Fibroblast of lung (primary cell): ENCODE data around the gene PPFIBP2. TPM values are rescaled to one million over a fixed set of nuclear protein-coding genes. Genes with fewer than 3 reads are reported as not detected.

ENCODE experiments used
- DNase-seq, 2 donors: peaks; one replicate each; pipeline versions ENCODE4 v3.0.0 to v3.0.0-alpha.2; 2010; ENCODE audit warnings: low read depth in 2 of 2
- H2AFZ ChIP-seq: 2 replicates; pipeline ENCODE4 v1.5.1; 2012; ENCODE audit warnings: low read length, control low read depth, inconsistent platforms
- H3K27ac ChIP-seq: 2 replicates; pipeline ENCODE4 v1.5.1; 2011; ENCODE audit warnings: low read length, control low read depth; ENCODE audit not compliant: insufficient read depth
- H3K27me3 ChIP-seq: 2 replicates; pipeline ENCODE4 v1.5.1; 2011; ENCODE audit warnings: mild to moderate bottlenecking, low read length; ENCODE audit not compliant: control insufficient read depth, insufficient read depth
- H3K36me3 ChIP-seq: 2 replicates; pipeline ENCODE4 v1.5.1; 2011; ENCODE audit warnings: low read length; ENCODE audit not compliant: control insufficient read depth, insufficient read depth
- H3K4me1 ChIP-seq: 2 replicates; pipeline ENCODE4 v1.5.1; 2011; ENCODE audit warnings: low read length; ENCODE audit not compliant: control insufficient read depth, insufficient read depth; ENCODE audit errors: extremely low read depth
- H3K4me2 ChIP-seq: 2 replicates; pipeline ENCODE4 v1.5.1; 2011; ENCODE audit warnings: low read length, control low read depth; ENCODE audit not compliant: insufficient read depth; ENCODE audit errors: extremely low read depth
- H3K4me3 ChIP-seq, 4 experiments: fragments of 200-600 bp in 1 of 4; sonication (generic) in 1 of 4; replicated peaks in 1 of 4; 2 replicates each; pipeline ENCODE4 v1.5.1; 2011 to 2016; ENCODE audit warnings: low read length in 4 of 4, low read depth in 3 of 4, mild to moderate bottlenecking in 3 of 4, control low read depth in 2 of 4, inconsistent platforms in 1 of 4, mixed read lengths in 1 of 4; ENCODE audit not compliant: insufficient read depth in 1 of 4; ENCODE audit errors: control extremely low read depth in 1 of 4
- H3K79me2 ChIP-seq: 2 replicates; pipeline ENCODE4 v1.5.1; 2012; ENCODE audit warnings: mild to moderate bottlenecking, low read length, inconsistent platforms; ENCODE audit not compliant: control insufficient read depth, insufficient read depth
- H3K9ac ChIP-seq: 2 replicates; pipeline ENCODE4 v1.5.1; 2011; ENCODE audit warnings: mild to moderate bottlenecking, low read length, control low read depth; ENCODE audit not compliant: insufficient read depth
- H3K9me3 ChIP-seq: 2 replicates; pipeline ENCODE4 v1.5.1; 2012; ENCODE audit warnings: low read depth, low read length; ENCODE audit not compliant: control insufficient read depth, insufficient read depth
- H4K20me1 ChIP-seq: 2 replicates; pipeline ENCODE4 v1.5.1; 2011; ENCODE audit warnings: low read length; ENCODE audit not compliant: control insufficient read depth, insufficient read depth; ENCODE audit errors: extremely low read depth
- EZH2 ChIP-seq: IDR thresholded peaks from 2 replicates; pipeline ENCODE4 v1.5.1; 2012; ENCODE audit warnings: low read length, control low read depth, mild to moderate bottlenecking; ENCODE audit errors: missing control alignments
- polyA plus RNA-seq, 2 donors: library from polyadenylated mRNA; depleted of rRNA in 1 of 2; stranded (reverse) in 1 of 2; unstranded in 1 of 2; fragments of >200 nt; gene quantifications; 2 replicates each; pipeline ENCODE4 v1.2.1, GENCODE V29; 2011 to 2012; ENCODE audit warnings: missing spikeins in 1 of 2
- total RNA-seq: library from RNA; depleted of rRNA; stranded (reverse); fragments of >200 nt; gene quantifications from 2 replicates; pipeline ENCODE4 v1.2.1, GENCODE V29; 2014
- TF ChIP-seq, protein P1 (sequence below), 2 donors: IDR thresholded peaks in 1 of 2; conservative IDR thresholded peaks in 1 of 2; 1 replicate in 1 of 2; 2 replicates in 1 of 2; pipeline ENCODE4 v1.5.1; 2011 to 2012; ENCODE audit warnings: low read length in 2 of 2, control low read depth in 1 of 2, inconsistent platforms in 1 of 2, low read depth in 1 of 2, mild to moderate bottlenecking in 1 of 2

PPFIBP2 gene
- total and polyA plus RNA-seq, 2 donors (not counting 1 experiment from before 2014, with no cell fraction given), result 11.4 to 38.8 TPM

- DNase-seq, result no peak
- Histone ChIP-seq H3K27ac (no peak overlapping the region), H3K9me3 (no peaks in the 10 kb centered on the region), H3K27me3 (peaks cover 2% of the 10 kb centered on the region), H3K4me1 (peaks cover 50% of the 10 kb centered on the region), H3K9ac (no peak overlapping the region), H3K79me2 (no peaks in the 10 kb centered on the region), H3K36me3 (no peaks in the 10 kb centered on the region), H3K4me2 (no peak overlapping the region), H4K20me1 (no peaks in the 10 kb centered on the region), H3K4me3 (no peak overlapping the region), H2AFZ (no peak overlapping the region)
- TF ChIP-seq, protein P1, sequence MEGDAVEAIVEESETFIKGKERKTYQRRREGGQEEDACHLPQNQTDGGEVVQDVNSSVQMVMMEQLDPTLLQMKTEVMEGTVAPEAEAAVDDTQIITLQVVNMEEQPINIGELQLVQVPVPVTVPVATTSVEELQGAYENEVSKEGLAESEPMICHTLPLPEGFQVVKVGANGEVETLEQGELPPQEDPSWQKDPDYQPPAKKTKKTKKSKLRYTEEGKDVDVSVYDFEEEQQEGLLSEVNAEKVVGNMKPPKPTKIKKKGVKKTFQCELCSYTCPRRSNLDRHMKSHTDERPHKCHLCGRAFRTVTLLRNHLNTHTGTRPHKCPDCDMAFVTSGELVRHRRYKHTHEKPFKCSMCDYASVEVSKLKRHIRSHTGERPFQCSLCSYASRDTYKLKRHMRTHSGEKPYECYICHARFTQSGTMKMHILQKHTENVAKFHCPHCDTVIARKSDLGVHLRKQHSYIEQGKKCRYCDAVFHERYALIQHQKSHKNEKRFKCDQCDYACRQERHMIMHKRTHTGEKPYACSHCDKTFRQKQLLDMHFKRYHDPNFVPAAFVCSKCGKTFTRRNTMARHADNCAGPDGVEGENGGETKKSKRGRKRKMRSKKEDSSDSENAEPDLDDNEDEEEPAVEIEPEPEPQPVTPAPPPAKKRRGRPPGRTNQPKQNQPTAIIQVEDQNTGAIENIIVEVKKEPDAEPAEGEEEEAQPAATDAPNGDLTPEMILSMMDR (conservative IDR thresholded peaks at IDR 0.05 in 1 of 2, IDR thresholded peaks at IDR 0.05 in 1 of 2; ENCODE audit: low read depth in 1 of 2, low read length in 2 of 2), result no peak
- no peak for TF ChIP-seq EZH2
Observed at GRCh38 chr11:7573558-7574296, 59.9 kb downstream of the PPFIBP2 start.

DNA sequence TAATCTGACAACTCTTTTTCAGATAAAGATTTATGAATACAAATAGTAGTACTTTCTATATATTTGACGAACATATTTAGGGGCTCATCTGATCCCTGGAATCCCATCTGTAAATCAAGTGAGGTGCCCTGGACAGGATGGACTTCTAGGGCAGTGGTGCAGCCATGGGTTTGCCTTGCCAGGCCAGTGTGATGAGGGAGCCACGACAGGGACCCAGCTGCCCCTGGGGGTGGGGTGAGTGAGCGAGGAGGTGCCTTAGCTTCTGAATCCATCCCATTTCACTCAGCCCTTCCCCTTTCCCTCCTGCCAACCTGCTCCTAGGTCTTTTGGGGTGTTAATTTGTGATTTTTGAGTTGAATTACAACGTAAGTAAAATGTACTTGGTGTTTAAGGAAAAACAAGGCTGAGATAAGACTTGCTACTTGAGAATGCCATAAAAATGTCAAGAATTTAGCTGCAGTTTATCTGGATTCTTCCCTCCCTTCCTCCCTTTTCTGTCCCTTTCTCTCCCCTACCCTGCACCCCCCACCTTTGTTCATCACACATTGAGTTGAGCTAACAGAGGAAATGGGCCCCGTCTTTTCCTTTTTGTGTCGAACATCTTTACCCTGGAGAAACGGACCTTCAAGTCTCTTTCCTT lies 60.8 kb downstream of the PPFIBP2 start:
- TF ChIP-seq EZH2, result no peak
- TF ChIP-seq, protein P1 (conservative IDR thresholded peaks at IDR 0.05 in 1 of 2, IDR thresholded peaks at IDR 0.05 in 1 of 2; ENCODE audit: low read depth in 1 of 2, low read length in 2 of 2), result no peak
- H3K9ac ChIP-seq, result no peak overlapping the region
- no peak overlapping the region for H3K4me2 ChIP-seq
- no peaks in the 10 kb centered on the region for H3K36me3 ChIP-seq
- peaks cover 2% of the 10 kb centered on the region for H3K27me3 ChIP-seq
- no peak overlapping the region for H3K4me3 ChIP-seq
- DNase-seq, result peak in 1 of 2 donors; percentile 5
- no peaks in the 10 kb centered on the region for H3K9me3 ChIP-seq
- H3K27ac ChIP-seq, result no peak overlapping the region
- peaks cover 50% of the 10 kb centered on the region for H3K4me1 ChIP-seq
- H4K20me1 ChIP-seq, result no peaks in the 10 kb centered on the region
- H3K79me2 ChIP-seq, result no peaks in the 10 kb centered on the region
- no peak overlapping the region for H2AFZ ChIP-seq

DNA sequence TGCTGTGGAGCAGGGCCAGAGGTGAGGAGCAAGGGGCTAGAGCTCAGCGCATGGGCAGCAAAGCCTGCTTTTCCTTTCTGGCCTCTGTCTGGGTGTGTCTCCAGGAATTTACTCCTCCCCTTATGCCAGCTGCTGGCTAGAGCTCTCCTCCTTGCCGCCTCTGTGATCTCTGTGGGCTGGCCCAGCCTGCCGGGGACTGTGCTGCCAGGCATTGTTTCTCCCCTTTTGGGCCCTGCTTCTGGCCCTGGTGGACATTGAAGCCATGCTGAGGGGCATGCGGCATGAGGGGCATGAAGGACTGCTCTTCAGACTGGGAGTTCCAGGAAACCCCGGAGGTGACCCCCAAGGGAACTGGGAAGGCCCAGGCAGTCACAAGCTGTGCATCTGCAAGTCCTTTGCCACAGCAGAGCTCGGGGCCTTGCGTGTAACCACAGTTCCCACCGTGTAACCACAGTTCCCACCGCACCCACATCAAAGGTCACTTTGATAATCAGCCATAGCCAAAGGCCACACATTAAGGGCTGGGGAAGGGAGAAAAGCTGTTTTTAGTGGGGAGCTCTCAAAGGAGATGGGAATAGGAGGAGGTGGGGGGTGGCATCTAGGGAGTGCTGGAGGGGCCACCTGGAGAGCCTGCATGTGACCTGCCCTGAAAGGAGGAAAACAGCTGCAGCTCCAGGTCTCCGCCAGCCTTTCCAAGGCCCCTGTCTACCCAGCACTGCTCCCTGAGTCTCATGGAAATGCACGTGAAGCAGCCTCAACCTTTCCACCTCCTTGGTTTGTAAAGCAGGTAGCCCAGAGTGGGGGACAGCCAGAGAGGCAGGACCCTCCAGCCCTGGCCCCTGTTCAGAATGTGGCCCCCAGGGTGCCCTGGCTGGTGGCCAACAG lies 62.3 kb downstream of the PPFIBP2 start:
- no peaks in the 10 kb centered on the region for H3K79me2 ChIP-seq
- no peaks in the 10 kb centered on the region for H3K36me3 ChIP-seq
- no peak for TF ChIP-seq EZH2
- TF ChIP-seq, protein P1 (conservative IDR thresholded peaks at IDR 0.05 in 1 of 2, IDR thresholded peaks at IDR 0.05 in 1 of 2; ENCODE audit: low read depth in 1 of 2, low read length in 2 of 2), result no peak
- no peaks in the 10 kb centered on the region for H4K20me1 ChIP-seq
- H3K27ac ChIP-seq, result peak overlapping the region; percentile 0
- no peak overlapping the region for H2AFZ ChIP-seq
- DNase-seq, result no peak
- no peak overlapping the region for H3K4me2 ChIP-seq
- peak overlapping the region in 1 of 4 experiments; percentile 56 for H3K4me3 ChIP-seq
- H3K9ac ChIP-seq, result no peak overlapping the region
- no peaks in the 10 kb centered on the region for H3K9me3 ChIP-seq
- H3K27me3 ChIP-seq, result no peaks in the 10 kb centered on the region
- peaks cover 50% of the 10 kb centered on the region for H3K4me1 ChIP-seq
